Urothelium cell line (cell line): ENCODE data around the gene TM9SF1.
A peak's percentile ranks its signal among the peaks of the same experiment; 100 is the strongest.

Experiments used
- DNase-seq: peaks from one replicate; pipeline ENCODE4 v3.0.0; 2011; ENCODE audit warnings: low spot score, mixed read lengths
- FAIRE-seq: peaks from 2 replicates; lab custom pipeline; 2011; peaks lifted over from hg19 to GRCh38; lab: Jason Lieb, UNC

Gene TM9SF1, protein sequence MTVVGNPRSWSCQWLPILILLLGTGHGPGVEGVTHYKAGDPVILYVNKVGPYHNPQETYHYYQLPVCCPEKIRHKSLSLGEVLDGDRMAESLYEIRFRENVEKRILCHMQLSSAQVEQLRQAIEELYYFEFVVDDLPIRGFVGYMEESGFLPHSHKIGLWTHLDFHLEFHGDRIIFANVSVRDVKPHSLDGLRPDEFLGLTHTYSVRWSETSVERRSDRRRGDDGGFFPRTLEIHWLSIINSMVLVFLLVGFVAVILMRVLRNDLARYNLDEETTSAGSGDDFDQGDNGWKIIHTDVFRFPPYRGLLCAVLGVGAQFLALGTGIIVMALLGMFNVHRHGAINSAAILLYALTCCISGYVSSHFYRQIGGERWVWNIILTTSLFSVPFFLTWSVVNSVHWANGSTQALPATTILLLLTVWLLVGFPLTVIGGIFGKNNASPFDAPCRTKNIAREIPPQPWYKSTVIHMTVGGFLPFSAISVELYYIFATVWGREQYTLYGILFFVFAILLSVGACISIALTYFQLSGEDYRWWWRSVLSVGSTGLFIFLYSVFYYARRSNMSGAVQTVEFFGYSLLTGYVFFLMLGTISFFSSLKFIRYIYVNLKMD

DNA sequence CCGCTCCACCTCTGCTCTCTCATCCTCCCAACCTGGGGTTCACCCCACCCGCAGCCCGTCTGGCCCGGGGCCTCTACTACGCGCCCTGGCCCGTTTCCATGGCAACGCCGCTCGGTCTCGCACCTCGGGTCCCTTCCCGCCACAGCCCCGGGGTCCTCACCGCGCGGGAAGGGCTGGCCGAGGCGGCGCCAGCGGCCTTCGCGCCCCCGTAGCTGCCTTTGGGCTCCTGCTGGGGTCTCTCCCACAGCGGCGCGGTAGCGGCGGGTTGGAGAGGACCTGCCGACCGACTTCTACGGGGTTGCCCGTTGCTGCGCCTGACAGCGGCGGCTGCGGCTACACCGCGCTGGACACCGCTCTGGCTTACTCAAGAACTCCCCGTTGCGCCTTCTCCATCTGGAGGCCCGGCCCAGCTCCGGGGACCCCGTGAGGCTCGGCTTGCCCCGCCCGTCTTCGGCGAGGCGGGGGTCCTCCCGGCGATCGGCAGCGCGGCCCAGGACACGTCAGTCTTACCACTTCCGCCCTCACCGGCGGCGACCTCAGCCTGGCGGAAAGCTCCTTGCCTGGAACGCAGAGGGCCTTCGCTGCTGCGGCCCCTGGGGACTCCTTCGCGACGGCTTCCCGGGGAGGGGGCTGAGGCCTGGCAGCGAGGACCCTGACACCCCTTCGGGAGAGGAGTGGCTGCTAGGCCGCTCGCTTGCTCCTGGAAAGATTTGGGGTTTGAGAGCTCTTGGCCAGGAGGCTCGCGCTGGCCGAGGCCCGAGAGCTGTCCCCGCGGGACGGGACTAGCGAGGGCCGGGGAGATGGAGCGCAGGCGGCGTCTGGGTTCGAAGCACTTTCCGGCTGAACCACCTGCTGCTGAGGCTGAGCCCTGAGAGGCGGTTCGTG lies at the start of gene TM9SF1:
TSS of gene TM9SF1 (minus strand) at position 256 of the 885 bp plus-strand sequence. CDS start 422 bp downstream, outside the sequence.
- DNase-seq = peak; percentile 93
- FAIRE-seq = peak; percentile 30

DNA sequence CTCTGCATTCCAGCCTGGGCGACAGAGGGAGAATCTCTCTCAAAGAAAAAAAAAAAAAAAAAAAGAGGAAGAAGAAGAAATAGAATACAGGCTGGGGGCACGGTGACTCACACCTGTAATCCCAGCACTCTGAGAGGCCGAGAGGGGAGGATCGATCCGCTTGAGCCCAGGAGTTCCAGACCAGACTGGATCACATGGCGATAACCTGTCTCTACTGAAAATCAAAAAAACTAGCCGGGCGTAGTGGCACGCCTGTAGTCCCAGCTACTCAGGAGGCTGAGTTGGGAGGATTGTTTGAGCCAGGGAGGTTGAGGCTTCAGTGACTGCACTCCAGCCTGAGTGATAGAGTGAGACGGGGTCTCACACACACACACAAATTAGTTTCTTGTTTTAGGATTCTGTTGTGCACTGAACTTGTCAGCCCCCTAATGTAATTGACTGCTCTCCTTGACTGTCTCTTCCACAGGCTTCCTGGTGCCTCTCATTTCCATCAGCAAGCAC lies 48.1 kb upstream of the TM9SF1 start:
- DNase-seq (peak; percentile 27), FAIRE-seq (no peak)

DNA sequence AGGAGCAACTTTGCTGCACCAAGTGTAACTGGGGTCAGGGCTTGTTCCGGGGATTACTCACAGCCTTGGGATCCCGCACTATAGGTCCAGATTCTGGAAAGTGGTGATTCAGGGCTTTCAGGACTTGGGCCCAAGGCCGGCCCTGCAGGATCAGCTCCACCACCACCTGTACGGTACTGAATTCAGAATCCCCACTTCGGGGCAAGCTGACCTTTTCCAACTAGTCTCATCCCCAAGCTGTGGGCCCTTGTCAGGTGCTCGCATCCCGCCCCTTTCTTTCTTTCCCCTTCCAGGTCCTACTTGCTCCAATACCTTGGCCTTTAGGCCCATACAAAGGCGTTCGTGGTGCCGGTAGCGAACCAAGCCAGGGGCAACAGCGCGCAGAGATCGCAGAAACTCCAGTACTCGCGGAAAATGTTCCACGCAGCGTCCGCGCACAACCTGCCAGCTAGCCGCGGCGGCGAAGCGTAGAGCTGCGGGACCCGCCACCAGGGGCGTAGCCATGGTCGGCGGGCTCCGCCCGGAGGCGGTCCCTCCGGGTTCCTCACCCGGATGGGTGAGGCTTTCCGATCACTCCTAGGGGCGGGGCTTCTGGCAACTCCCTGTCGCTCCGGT lies 46.7 kb upstream of the TM9SF1 start:
- DNase-seq = peak; percentile 97
- FAIRE-seq = no peak

DNA sequence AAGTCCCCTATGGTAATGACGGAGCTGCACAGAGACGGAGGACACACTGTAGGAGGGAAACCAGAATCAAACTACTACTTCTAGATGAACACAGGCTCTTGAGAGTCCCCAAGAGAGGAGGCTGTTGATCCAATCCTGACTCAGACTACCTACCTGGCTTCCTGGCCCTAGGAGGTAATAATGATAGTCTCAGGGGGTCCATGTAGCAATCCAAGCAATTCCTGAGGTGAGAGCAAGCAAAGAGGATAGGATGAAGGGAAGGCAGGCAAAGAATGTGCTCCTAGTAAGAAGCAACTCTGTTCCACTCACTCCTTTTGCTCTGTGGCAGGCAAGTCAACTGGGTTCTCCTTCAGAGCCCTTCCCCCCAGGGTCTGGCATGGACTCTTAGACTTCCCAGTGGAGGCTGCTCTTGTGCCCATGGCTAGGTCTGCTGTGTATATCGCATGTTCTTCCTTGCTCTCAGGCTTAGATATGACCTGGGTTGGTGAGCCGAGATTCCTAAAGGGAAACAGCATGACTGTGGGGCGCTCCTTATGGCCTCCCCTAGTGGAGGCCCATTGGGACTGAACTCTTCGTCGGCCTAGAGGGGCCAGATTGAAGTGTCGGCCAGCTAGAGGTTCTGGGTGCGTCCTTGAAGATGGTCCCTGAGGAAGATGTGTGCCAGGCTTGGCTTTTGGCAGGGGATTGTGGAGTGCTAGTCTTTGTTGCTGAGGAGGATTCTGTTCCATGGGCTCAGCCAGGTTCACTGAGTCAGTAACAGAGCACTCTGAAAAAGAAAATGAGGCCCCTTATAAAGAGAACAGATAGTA lies 45.1 kb upstream of the TM9SF1 start:
- DNase-seq (no peak), FAIRE-seq (no peak)

DNA sequence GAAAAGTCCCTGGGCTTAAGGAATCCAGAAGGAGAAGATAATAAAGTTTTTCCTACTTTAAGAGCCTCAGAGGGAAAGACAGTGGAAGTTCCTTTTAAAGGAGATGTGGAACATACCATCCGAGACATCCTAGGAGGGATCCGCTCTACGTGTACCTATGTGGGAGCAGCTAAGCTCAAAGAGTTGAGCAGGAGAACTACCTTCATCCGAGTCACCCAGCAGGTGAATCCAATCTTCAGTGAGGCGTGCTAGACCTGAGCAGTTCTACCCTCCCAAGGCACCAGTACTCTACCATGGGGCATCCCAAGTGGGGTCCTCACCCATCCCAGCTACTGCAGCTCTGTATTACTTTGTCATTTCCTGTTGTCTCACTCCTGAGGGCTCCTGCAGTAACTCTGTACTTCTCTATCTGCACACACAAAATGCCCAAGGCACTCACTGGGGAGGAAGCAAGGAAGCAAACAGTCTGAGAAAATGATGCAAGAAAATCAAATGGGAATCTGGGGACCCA lies 43.3 kb upstream of the TM9SF1 start:
- DNase-seq (no peak), FAIRE-seq (no peak)

DNA sequence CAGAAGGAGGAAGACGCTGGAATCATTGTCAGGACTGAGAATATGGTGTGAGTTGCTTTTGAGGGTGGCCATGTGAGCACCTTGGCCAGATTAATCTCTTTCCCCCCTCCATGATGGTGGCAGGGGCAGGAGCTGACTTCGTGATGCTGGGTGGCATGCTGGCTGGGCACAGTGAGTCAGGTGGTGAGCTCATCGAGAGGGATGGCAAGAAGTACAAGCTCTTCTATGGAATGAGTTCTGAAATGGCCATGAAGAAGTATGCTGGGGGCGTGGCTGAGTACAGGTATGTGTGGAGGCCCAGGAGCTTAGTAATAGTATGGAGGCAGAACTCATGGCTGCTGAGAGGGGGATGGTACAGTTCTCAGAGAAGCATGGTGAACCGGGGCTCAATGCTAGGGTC lies 42.9 kb upstream of the TM9SF1 start:
- DNase-seq = no peak
- no peak for FAIRE-seq

DNA sequence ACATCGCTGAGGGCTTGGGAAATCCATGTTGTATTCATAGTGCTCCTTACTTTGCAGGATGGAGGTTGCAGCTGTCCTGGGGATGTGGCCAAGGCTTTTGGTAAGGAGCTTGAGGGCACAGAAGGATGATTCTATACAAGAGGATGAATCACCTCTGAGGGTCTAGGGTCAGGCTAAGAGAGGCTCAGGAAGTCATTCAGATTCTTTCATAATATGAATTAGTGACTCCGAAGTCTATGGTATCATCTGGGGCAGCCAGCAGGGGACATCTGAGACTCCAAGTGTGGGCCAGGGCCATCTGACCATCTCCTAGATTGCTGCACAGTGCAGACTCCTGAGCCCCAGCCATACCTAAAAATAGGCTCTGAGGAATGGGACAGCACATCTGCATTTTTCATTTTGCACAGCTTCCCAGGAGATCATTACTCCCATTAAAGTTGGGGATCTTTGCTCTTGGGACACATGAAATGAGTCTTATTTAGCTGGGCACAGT lies 42.3 kb upstream of the TM9SF1 start:
- FAIRE-seq (no peak), DNase-seq (no peak)

DNA sequence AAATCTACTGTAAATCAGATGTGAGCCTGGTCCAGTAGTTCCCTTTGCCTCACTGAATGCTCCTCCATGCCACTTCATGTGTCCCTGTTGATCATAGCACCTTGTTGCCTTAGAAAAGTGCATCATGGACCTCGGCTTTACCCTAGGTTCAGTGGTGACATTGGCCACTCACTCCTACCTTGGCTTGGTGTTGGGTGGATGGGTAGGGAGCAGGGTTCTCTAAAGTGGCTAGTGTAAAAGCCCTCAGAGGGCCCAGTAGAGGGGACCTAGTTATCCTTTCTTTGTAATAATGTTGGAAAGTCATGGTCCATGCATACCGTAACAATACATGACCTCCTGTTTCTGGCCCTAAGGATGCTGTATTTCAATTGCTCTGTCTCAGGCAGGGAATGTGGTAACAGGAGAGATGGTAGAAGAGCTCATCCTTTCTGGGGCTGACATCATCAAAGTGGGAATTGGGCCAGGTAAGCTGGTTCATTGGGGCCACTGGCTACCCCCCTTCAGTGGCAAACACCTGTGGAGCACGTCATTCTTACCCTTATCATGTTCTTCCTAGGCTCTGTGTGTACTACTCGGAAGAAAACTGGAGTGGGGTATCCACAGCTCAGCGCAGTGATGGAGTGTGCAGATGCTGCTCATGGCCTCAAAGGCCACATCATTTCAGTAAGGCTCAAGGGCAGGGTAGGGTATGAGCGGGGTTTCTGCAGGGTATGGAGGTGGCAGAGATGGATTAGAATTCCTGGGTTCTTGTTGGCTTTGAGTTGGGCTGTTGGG lies 41.6 kb upstream of the TM9SF1 start:
- no peak for FAIRE-seq
- DNase-seq = no peak

DNA sequence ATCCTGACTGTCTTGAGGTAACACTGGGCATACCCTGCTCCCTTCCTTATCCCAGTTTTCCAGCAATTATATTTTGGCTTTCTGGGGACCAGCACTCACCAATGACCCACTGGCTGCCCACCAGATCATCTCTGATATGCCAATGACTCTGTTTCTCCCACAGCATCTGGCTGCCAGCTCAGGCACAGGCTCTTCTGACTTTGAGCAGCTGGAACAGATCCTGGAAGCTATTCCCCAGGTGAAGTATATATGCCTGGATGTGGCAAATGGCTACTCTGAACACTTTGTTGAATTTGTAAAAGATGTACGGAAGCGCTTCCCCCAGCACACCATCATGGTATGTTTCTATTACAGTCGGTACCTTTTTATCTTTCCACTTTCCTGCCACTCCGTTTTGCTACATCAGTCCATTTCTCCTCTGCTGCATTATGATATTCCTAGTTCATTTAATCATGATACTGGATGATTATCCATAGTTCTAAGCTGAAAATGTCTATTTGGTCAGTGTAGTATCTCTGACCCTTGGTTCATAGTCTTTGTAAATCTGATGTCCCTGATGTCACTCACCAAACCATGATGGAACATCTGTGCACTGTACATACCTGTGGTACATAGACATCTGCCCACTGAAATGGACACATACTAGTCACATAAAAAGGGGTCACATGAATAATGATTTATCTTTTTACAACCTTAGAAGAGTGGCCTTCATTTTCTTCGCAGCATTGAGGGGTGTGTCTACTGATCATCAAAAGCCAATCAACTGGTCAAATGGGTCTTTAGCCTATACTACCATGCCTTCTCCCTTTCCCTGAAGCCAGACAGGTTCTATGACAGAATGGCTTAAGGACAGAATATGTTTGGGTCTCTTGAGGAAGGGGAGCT lies 40.8 kb upstream of the TM9SF1 start:
- no peak for DNase-seq
- no peak for FAIRE-seq

DNA sequence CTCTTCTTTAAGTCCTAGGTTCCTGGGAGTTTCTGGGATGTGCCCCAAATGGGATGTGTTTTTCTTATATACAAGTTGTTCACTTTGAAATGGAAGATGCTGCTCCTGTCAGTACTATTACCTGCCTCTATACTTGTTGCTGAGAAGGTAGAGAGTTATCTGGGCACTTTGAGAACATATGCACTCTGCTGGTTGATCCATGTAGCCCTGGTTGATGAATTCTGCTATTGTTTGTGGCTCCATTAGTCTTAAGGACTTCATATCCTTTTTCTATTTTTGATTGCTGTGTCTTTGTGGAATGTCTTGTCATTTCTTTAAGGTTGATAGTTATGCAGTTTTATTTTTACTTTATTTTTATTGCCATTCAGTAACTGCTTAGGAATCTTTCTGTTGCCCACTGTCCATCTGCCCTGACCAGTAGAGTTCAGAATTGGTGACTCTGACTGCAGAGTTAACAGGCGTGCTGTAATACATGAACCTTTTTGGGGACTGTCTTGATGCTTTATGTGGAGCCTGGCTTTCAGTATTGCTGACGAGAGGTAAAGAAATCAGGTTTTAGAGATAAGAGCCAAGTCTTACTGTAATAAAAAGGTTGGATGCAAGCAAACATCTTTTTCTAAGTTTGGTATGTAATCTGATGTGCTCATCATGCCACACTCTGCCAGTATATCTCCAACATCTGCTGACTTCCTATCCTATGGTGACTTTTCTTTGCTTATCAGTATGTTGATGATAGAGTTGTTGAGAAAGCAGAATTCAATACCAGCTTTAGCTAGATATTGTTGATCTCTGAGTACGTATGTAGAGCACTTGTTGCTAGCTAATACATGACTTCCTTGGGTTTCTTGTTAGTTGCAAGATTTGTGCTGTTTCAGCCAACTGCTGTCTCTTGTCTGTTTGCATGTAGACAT lies 39.1 kb upstream of the TM9SF1 start:
- FAIRE-seq = no peak
- DNase-seq = no peak

DNA sequence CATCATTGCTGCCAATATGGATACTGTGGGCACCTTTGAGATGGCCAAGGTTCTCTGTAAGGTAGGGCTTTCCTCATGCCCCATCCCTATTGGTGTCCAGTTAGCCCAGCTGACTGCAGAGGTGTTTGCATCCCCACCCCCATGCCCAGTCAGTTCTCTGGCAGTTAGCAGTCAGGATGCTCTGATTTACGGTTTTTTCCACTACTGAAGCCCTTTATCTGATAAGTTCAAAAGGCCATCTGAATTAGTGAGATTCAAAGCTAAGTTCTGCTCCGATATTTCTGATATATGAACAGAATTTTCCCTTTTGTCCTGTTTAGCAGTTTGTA lies 38.3 kb upstream of the TM9SF1 start:
- FAIRE-seq (no peak), DNase-seq (no peak)

DNA sequence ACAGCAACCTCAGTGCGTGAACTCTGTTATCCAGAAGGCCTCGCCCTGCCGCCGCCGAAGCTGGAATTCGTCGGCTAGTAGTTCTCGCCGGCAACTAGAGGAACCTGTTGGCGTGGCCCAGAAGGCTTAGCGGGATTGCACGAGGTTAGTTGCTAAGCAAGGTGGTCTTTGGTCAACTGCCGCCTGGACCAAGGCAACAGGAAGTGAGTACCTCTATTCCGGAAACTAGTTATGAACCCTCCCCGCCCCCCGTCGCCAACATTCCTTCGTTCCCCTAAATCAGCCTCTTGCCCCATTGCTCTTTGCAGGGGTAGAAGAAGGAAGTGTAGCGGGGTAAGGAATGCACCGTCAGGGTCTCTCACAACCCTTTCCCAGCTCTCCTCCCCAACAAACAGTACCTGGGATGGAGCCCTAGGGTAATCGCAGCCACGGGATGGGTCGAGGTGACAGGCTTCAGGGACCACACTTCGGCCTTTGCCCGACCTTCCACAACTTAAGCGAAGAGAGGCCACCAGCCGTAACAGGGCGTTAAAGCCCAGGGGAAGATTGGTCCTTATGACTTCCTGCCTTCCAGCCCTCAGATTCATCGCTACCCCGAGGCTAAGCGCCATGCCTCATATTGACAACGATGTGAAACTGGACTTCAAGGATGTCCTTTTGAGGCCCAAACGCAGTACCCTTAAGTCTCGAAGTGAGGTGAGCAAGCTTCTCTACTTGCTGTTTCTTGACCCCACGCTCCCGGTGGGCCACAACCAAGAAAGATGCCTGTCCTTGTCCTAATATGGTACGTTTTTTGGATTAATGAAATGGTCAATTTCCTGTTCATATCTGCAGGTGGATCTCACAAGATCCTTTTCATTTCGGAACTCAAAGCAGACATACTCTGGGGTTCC lies 37.6 kb upstream of the TM9SF1 start, which contains the start of gene GMPR2:
TSS of gene GMPR2 (plus strand) at position 285 of the 893 bp plus-strand sequence. CDS start at position 610, 325 bp downstream.
- FAIRE-seq (no peak), DNase-seq (peak; percentile 73)

DNA sequence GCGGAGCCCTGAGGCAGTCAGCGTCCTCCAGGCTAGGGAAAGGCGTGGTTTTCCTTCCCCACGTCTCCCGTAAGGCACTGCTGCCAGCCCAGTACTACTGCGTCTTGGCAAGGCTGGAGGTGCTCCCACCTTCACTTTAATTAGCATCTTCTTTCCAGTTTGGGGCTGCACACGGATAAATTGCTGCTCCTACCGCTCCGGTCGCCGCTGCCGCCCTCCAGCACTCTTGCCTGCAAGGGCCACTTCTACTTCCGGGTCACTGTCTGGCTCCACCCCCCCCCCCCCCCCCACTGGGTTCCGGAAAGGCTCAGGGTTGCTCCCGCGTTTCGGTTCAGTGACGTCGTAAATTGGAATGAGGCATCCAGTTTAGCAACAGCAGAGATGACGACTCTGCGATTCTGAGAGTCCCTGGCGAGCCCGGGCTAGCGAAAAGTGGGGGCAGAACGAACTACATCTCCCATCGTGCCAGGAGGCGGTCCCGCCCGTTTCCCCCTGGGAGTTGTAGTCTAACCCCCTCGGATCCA lies 36.9 kb upstream of the TM9SF1 start, which contains the start of gene NEDD8:
TSS of gene NEDD8 (minus strand) at position 247 of the 524 bp plus-strand sequence. CDS start at position 147, 100 bp downstream.
- DNase-seq (peak; percentile 90), FAIRE-seq (no peak)

DNA sequence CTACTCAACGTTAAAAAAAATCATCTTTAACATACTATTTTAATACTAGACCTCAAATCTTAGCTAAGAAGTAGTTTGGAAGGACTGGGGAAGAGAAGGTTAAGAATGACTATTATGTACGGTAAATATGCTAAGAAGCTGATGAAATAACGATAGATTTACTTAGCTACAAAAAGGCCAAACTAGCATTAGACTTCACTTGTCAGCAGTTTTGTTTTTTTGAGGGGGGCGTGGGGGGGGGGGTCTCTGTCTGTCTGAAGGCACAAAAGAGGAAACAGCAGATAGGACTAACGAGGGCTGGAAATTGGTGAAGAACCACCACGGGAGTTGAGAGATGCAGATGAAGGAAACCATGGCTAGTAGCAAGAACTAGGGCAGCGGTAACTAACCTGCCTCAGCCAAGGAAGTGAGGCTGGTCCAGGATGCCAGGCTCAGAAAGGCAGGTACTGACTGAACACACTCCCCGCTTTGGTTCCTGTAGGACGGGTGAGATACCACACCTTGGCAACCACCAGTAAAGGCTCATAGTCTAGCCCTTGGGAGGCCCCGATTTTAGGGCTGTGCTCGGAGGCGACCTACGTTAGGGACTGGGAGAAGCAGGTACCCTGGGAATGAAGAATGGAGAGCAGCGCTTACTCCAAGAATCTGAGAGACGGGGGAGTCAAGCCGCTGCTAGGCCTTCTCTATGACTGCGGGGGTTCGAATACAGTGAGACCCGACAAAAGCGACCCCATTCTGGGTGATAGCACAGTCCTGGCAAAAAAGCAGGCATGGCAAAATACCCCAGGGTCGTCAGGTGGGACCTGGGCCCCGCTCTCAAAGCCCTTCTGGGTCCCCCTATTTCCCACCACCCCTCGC lies 36.3 kb upstream of the TM9SF1 start:
- FAIRE-seq (no peak), DNase-seq (no peak)
